GM18868 (cell line): ENCODE data around the gene GRIP1.

Source experiments
- ATAC-seq: cut with Tn5 transposase; IDR thresholded peaks from one replicate; pipeline ENCODE4 v1.9.1; 2021; ENCODE audit warnings: mild to moderate bottlenecking, moderate library complexity; ENCODE audit not compliant: unreplicated experiment

The GRIP1 gene

GRCh38 chr12:66398931-66399910 lies 279.7 kb downstream of the GRIP1 start:
- no peak for ATAC-seq

- no peak for ATAC-seq
Observed at GRCh38 chr12:66397574-66398290, 281.1 kb downstream of the GRIP1 start.

- ATAC-seq, result no peak
Observed at GRCh38 chr12:66393890-66394289, 285.0 kb downstream of the GRIP1 start.

GRCh38 chr12:66392266-66392915 lies 286.5 kb downstream of the GRIP1 start:
- ATAC-seq, result no peak

GRCh38 chr12:66388517-66388916 lies 290.4 kb downstream of the GRIP1 start:
- no peak for ATAC-seq

- no peak for ATAC-seq
Observed at GRCh38 chr12:66387117-66387516, 291.8 kb downstream of the GRIP1 start.

GRCh38 chr12:66380769-66381535 lies 297.9 kb downstream of the GRIP1 start:
- no peak for ATAC-seq

GRCh38 chr12:66379616-66380015 lies 299.3 kb downstream of the GRIP1 start:
- no peak for ATAC-seq

GRCh38 chr12:66375560-66375959 lies 303.3 kb downstream of the GRIP1 start:
- ATAC-seq, result no peak

GRCh38 chr12:66371982-66372381 lies 306.9 kb downstream of the GRIP1 start:
- ATAC-seq, result no peak

- ATAC-seq, result no peak
Observed at GRCh38 chr12:66367015-66367667, 311.7 kb downstream of the GRIP1 start.

GRCh38 chr12:66365718-66366490 lies 313.0 kb downstream of the GRIP1 start:
- ATAC-seq, result no peak

- ATAC-seq, result no peak
Observed at GRCh38 chr12:66361703-66362102, 317.2 kb downstream of the GRIP1 start.

- ATAC-seq, result no peak
Observed at GRCh38 chr12:66359300-66359699, 319.6 kb downstream of the GRIP1 start.

GRCh38 chr12:66354291-66354690 lies 324.6 kb downstream of the GRIP1 start:
- no peak for ATAC-seq

GRCh38 chr12:66352899-66353298 lies 326.0 kb downstream of the GRIP1 start:
- no peak for ATAC-seq

- no peak for ATAC-seq
Observed at GRCh38 chr12:66352197-66352596, 326.7 kb downstream of the GRIP1 start.

- ATAC-seq, result no peak
Observed at GRCh38 chr12:66351301-66351700, 327.6 kb downstream of the GRIP1 start.

GRCh38 chr12:66345956-66346355 lies 332.9 kb downstream of the GRIP1 start:
- no peak for ATAC-seq
